ENCODE data around the gene CDK18. TPM values are rescaled to one million over a fixed set of nuclear protein-coding genes. Genes with fewer than 3 reads are reported as not detected.

CDK18 gene
- total and polyA plus RNA-seq, 9 of the 15 experiments (the other 6 are each of a cell fraction or from before 2014, with no cell fraction given) = 0.05 to 0.69 (median 0.17) TPM; not detected in 2

GRCh38 chr1:205474571-205474970, 29.9 kb upstream of the CDK18 start (continued):
- TF ChIP-seq SETDB1 (IDR thresholded peaks at IDR 0.05; ENCODE audit: low read length) (no peak), SNRNP70 (optimal IDR thresholded peaks at IDR 0.05; ENCODE audit: low read depth, low read length) (no peak), CBX3 (IDR thresholded peaks at IDR 0.05; ENCODE audit: borderline replicate concordance in 1 of 2, low read length in 2 of 2) (peak in 1 of 2 experiments; percentile 54; a peak in 1 of 3 replicates), POLR3A (IDR thresholded peaks at IDR 0.05; ENCODE audit: borderline replicate concordance, extremely low read depth, insufficient read depth, insufficient read length) (no peak), ZBTB1 (CRISPR knock-in tag; IDR thresholded peaks at IDR 0.05; ENCODE audit: borderline replicate concordance, low read depth) (no peak), ZNF551 (CRISPR knock-in tag; IDR thresholded peaks at IDR 0.05) (no peak), SP1 (CRISPR knock-in tag; IDR thresholded peaks at IDR 0.05) (no peak), ZNF696 (CRISPR knock-in tag; conservative IDR thresholded peaks at IDR 0.05) (no peak), NCOA4 (IDR thresholded peaks at IDR 0.05; ENCODE audit: partially characterized antibody) (no peak), RUNX1 (IDR thresholded peaks at IDR 0.05; ENCODE audit: low read depth) (no peak), ZFX (CRISPR knock-in tag; IDR thresholded peaks at IDR 0.05) (no peak), TFAM (CRISPR knock-in tag; conservative IDR thresholded peaks at IDR 0.05) (no peak), ZBTB26 (CRISPR knock-in tag; IDR thresholded peaks at IDR 0.05) (no peak)
- TF ChIP-seq, protein P1, sequence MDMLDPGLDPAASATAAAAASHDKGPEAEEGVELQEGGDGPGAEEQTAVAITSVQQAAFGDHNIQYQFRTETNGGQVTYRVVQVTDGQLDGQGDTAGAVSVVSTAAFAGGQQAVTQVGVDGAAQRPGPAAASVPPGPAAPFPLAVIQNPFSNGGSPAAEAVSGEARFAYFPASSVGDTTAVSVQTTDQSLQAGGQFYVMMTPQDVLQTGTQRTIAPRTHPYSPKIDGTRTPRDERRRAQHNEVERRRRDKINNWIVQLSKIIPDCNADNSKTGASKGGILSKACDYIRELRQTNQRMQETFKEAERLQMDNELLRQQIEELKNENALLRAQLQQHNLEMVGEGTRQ (CRISPR knock-in tag; IDR thresholded peaks at IDR 0.05) = no peak
- TF ChIP-seq, protein P2, sequence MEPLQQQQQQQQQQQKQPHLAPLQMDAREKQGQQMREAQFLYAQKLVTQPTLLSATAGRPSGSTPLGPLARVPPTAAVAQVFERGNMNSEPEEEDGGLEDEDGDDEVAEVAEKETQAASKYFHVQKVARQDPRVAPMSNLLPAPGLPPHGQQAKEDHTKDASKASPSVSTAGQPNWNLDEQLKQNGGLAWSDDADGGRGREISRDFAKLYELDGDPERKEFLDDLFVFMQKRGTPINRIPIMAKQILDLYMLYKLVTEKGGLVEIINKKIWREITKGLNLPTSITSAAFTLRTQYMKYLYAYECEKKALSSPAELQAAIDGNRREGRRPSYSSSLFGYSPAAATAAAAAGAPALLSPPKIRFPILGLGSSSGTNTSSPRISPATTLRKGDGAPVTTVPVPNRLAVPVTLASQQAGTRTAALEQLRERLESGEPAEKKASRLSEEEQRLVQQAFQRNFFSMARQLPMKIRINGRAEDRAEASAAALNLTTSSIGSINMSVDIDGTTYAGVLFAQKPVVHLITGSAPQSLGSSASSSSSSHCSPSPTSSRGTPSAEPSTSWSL (CRISPR knock-in tag; IDR thresholded peaks at IDR 0.05; ENCODE audit: borderline replicate concordance) = no peak
- TF ChIP-seq, protein P3, sequence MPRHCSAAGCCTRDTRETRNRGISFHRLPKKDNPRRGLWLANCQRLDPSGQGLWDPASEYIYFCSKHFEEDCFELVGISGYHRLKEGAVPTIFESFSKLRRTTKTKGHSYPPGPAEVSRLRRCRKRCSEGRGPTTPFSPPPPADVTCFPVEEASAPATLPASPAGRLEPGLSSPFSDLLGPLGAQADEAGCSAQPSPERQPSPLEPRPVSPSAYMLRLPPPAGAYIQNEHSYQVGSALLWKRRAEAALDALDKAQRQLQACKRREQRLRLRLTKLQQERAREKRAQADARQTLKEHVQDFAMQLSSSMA (CRISPR knock-in tag; IDR thresholded peaks at IDR 0.05) = no peak
- TF ChIP-seq, protein P4, sequence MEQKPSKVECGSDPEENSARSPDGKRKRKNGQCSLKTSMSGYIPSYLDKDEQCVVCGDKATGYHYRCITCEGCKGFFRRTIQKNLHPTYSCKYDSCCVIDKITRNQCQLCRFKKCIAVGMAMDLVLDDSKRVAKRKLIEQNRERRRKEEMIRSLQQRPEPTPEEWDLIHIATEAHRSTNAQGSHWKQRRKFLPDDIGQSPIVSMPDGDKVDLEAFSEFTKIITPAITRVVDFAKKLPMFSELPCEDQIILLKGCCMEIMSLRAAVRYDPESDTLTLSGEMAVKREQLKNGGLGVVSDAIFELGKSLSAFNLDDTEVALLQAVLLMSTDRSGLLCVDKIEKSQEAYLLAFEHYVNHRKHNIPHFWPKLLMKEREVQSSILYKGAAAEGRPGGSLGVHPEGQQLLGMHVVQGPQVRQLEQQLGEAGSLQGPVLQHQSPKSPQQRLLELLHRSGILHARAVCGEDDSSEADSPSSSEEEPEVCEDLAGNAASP (IDR thresholded peaks at IDR 0.05) = no peak
- TF ChIP-seq, protein P5, sequence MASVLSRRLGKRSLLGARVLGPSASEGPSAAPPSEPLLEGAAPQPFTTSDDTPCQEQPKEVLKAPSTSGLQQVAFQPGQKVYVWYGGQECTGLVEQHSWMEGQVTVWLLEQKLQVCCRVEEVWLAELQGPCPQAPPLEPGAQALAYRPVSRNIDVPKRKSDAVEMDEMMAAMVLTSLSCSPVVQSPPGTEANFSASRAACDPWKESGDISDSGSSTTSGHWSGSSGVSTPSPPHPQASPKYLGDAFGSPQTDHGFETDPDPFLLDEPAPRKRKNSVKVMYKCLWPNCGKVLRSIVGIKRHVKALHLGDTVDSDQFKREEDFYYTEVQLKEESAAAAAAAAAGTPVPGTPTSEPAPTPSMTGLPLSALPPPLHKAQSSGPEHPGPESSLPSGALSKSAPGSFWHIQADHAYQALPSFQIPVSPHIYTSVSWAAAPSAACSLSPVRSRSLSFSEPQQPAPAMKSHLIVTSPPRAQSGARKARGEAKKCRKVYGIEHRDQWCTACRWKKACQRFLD (CRISPR knock-in tag; IDR thresholded peaks at IDR 0.05) = no peak
